Subcutaneous abdominal adipose tissue (tissue), 5 donors: ENCODE measurements around the gene CPA2.

ENCODE experiments used
- H3K27ac ChIP-seq: one replicate; pipeline ENCODE4 v1.7.0; 2013; ENCODE audit warnings: low read depth, mild to moderate bottlenecking, inconsistent platforms, low read length, moderate library complexity
- H3K27me3 ChIP-seq, 5 donors: one replicate each; pipeline ENCODE4 v1.7.0; 2013; ENCODE audit warnings: low read length in 5 of 5, inconsistent platforms in 1 of 5; ENCODE audit not compliant: control insufficient read depth in 5 of 5, insufficient read depth in 4 of 5
- H3K36me3 ChIP-seq, 5 donors: one replicate each; pipeline ENCODE4 v1.7.0; 2013; ENCODE audit warnings: low read length in 5 of 5; ENCODE audit not compliant: control insufficient read depth in 5 of 5, insufficient read depth in 5 of 5
- H3K4me1 ChIP-seq, 5 donors: one replicate each; pipeline ENCODE4 v1.7.0; 2013; ENCODE audit warnings: low read length in 5 of 5, mild to moderate bottlenecking in 3 of 5, moderate library complexity in 1 of 5; ENCODE audit not compliant: control insufficient read depth in 5 of 5, insufficient read depth in 5 of 5
- H3K4me3 ChIP-seq, 5 donors: one replicate each; pipeline ENCODE4 v1.7.0; 2013; ENCODE audit warnings: low read length in 5 of 5, low read depth in 1 of 5
- H3K9ac ChIP-seq, 5 donors: one replicate each; pipeline ENCODE4 v1.7.0; 2013; ENCODE audit warnings: low read length in 5 of 5, mild to moderate bottlenecking in 4 of 5, moderate library complexity in 3 of 5
- H3K9me3 ChIP-seq, 5 donors: one replicate each; pipeline ENCODE4 v1.7.0; 2013; ENCODE audit warnings: low read length in 5 of 5; ENCODE audit not compliant: control insufficient read depth in 5 of 5
- donor health status: healthy.
- donor health status: healthy.
- donor health status: healthy.
- donor health status: healthy.
- donor health status: healthy.

CPA2 gene

GRCh38 chr7:130324306-130324943, 57.8 kb downstream of the CPA2 start:
- Histone ChIP-seq H3K27me3 (no peaks in the 10 kb centered on the region), H3K4me1 (peaks cover 0 to 1% (median 0%) of the 10 kb centered on the region in 5 donors), H3K27ac (no peak overlapping the region), H3K9me3 (no peaks in the 10 kb centered on the region), H3K9ac (no peak overlapping the region), H3K36me3 (no peaks in the 10 kb centered on the region), H3K4me3 (no peak overlapping the region)

GRCh38 chr7:130329681-130330080, 63.0 kb downstream of the CPA2 start:
- H3K9me3 ChIP-seq, result no peaks in the 10 kb centered on the region
- H3K27me3 ChIP-seq, result no peaks in the 10 kb centered on the region
- H3K4me1 ChIP-seq, result peaks cover 0 to 15% (median 7%) of the 10 kb centered on the region in 5 donors

DNA sequence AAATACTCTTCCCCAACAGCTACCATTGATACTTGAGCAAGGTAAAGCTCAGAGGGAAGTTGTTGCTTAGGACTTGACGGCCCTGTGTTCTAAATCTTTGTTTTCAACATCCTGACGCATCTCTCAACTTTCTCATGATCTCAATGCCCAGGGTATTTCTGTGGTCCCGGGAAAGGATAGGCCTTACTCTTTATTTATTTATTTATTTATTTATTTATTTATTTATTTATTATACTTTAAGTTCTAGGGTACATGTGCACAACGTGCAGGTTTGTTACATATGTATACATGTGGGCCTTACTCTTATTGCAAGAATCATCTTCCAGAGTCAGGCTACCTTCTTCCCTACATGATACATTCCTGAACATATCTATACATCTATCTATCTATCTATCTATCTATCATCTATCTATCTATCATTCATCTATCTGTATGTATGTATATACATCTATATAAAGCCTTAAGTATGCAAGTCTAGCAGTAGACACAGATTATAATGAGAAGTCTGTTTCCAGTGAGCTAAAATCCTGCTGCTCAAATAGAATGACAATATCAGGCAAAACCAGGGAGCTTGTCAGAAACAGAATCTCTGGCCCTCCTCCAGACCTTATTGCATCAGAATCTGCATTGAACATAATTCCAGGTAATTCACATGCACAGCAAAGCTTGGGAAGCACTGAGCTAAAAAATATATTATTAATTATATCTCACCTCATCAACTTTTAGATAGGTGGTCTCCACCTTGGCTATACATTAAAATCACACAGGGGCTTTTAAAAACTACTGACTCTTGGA, 65.8 kb downstream of the CPA2 start:
- no peaks in the 10 kb centered on the region for H3K27me3 ChIP-seq
- H3K36me3 ChIP-seq, result no peaks in the 10 kb centered on the region
- no peaks in the 10 kb centered on the region for H3K9me3 ChIP-seq
- H3K4me3 ChIP-seq, result no peak overlapping the region
- H3K9ac ChIP-seq, result no peak overlapping the region
- no peak overlapping the region for H3K27ac ChIP-seq
- H3K4me1 ChIP-seq, result peaks cover 0 to 19% (median 7%) of the 10 kb centered on the region in 5 donors

More at GRCh38 chr7:130329681-130330080, 63.0 kb downstream of the CPA2 start:
- H3K36me3 ChIP-seq, result no peaks in the 10 kb centered on the region
- H3K9ac ChIP-seq, result no peak overlapping the region
- no peak overlapping the region for H3K4me3 ChIP-seq
- H3K27ac ChIP-seq, result no peak overlapping the region

DNA sequence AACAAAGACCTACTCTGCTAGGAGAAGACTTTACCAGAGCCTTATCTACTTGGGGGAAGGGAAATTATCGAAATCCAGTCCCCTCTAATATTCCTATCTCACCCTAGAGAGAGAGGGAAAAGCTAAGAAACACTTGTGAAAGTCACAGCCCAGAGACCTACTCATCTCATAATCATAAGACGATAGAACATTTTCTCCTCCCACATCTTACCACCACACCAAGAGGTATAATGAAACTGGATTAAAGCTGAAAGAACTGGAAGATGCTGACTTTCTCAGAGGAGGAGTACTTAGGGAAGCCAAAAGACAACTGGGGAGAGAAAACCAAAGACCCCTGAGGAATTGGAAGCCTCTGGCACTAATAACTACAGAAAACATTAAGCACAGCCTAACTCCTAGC, 67.2 kb downstream of the CPA2 start:
- Histone ChIP-seq H3K4me1 (peaks cover 0 to 19% (median 7%) of the 10 kb centered on the region in 5 donors), H3K9ac (no peak overlapping the region), H3K27me3 (no peaks in the 10 kb centered on the region), H3K9me3 (no peaks in the 10 kb centered on the region), H3K36me3 (no peaks in the 10 kb centered on the region), H3K27ac (no peak overlapping the region), H3K4me3 (no peak overlapping the region)

- Histone ChIP-seq H3K4me1 (peaks cover 0 to 19% (median 7%) of the 10 kb centered on the region in 5 donors), H3K27me3 (no peaks in the 10 kb centered on the region), H3K9me3 (no peaks in the 10 kb centered on the region), H3K27ac (no peak overlapping the region), H3K36me3 (no peaks in the 10 kb centered on the region), H3K9ac (no peak overlapping the region), H3K4me3 (peak overlapping the region in 2 of 5 donors; percentile 18 to 19)
These were observed 67.6 kb downstream of the CPA2 start for GRCh38 chr7:130334274-130334673.

DNA sequence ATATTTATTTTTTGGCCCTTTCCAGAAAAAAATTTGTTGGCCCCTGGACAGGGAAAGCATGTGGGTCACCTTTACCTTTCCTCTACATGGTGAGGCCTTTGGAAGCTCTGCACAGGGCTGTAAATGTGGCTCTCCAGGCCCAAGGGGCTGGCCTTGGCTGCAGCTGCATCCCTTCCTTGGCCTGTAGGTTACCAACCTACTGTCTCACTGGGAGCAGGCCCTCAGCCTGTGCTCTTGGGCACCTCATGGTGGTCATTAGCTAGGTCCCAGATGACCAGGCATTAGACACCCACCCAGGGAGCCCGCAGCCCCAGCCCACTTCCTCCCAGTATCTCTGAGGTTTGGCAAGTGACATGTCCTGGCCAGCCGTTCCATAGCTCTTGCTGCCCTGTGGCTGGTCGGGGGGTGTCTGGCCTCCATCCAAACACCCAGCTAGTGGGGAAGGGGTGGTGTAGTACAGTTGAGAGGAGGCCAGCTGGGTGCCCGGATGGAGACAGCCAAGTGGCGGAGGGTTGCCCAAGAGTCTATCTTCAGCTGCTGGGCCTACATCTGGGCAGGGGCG, 70.8 kb downstream of the CPA2 start:
- no peaks in the 10 kb centered on the region for H3K27me3 ChIP-seq
- H3K4me1 ChIP-seq, result peaks cover 0 to 19% (median 7%) of the 10 kb centered on the region in 5 donors
- H3K9me3 ChIP-seq, result peaks cover 0 to 2% (median 0%) of the 10 kb centered on the region in 5 donors
- no peak overlapping the region for H3K9ac ChIP-seq
- no peak overlapping the region for H3K27ac ChIP-seq
- H3K36me3 ChIP-seq, result no peaks in the 10 kb centered on the region
- H3K4me3 ChIP-seq, result no peak overlapping the region

GRCh38 chr7:130338233-130338632, 71.6 kb downstream of the CPA2 start:
- H3K9me3 ChIP-seq, result peaks cover 0 to 2% (median 0%) of the 10 kb centered on the region in 5 donors
- no peaks in the 10 kb centered on the region for H3K27me3 ChIP-seq
- no peak overlapping the region for H3K9ac ChIP-seq
- H3K4me3 ChIP-seq, result no peak overlapping the region
- no peaks in the 10 kb centered on the region for H3K36me3 ChIP-seq
- no peak overlapping the region for H3K27ac ChIP-seq
- peaks cover 0 to 11% (median 6%) of the 10 kb centered on the region in 5 donors for H3K4me1 ChIP-seq
